Measurements from ENCODE around the gene SIGLEC7. TPM values are rescaled to one million over a fixed set of nuclear protein-coding genes. Genes with fewer than 3 reads are reported as not detected.

Gene SIGLEC7
- total and polyA plus RNA-seq, 7 donors, result 1.1 to 8.3 (median 2.5) TPM

- peaks cover 0 to 36% (median 5%) of the 10 kb centered on the region in 3 donors for H3K27me3 ChIP-seq
- no peak for DNase-seq
- no peaks in the 10 kb centered on the region for H3K4me1 ChIP-seq
- TF ChIP-seq CTCF (IDR thresholded peaks at IDR 0.05) (no peak), POLR2AphosphoS5 (IDR thresholded peaks at IDR 0.05) (no peak), EP300 (IDR thresholded peaks at IDR 0.05) (no peak), POLR2A (IDR thresholded peaks at IDR 0.05) (no peak)
- intact Hi-C loops (cut with DNase I), result no loop called here
- H3K27ac ChIP-seq, result no peak overlapping the region
- no peaks in the 10 kb centered on the region for H3K9me3 ChIP-seq
- H3K36me3 ChIP-seq, result no peaks in the 10 kb centered on the region
- H3K4me3 ChIP-seq, result no peak overlapping the region
- 74 to 89% methylated on average over 5 of the region's 5 CpGs for WGBS, 2 donors
These were observed 1.4 kb downstream of the SIGLEC7 start for GRCh38 chr19:51143486-51143885.

GRCh38 chr19:51144482-51145045 lies 2.5 kb downstream of the SIGLEC7 start:
- H3K4me1 ChIP-seq, result no peaks in the 10 kb centered on the region
- no peak for DNase-seq
- no peaks in the 10 kb centered on the region for H3K36me3 ChIP-seq
- H3K9me3 ChIP-seq, result no peaks in the 10 kb centered on the region
- intact Hi-C loops (cut with DNase I), result no loop called here
- H3K4me3 ChIP-seq, result no peak overlapping the region
- no peak for TF ChIP-seq POLR2AphosphoS5 (IDR thresholded peaks at IDR 0.05)
- no peak for TF ChIP-seq CTCF (IDR thresholded peaks at IDR 0.05)
- no peak for TF ChIP-seq EP300 (IDR thresholded peaks at IDR 0.05)
- no peak for TF ChIP-seq POLR2A (IDR thresholded peaks at IDR 0.05)
- 65 to 85% methylated on average over 11 of the region's 11 CpGs for WGBS, 2 donors
- H3K27ac ChIP-seq, result no peak overlapping the region
- peaks cover 0 to 30% (median 5%) of the 10 kb centered on the region in 3 donors for H3K27me3 ChIP-seq

DNA sequence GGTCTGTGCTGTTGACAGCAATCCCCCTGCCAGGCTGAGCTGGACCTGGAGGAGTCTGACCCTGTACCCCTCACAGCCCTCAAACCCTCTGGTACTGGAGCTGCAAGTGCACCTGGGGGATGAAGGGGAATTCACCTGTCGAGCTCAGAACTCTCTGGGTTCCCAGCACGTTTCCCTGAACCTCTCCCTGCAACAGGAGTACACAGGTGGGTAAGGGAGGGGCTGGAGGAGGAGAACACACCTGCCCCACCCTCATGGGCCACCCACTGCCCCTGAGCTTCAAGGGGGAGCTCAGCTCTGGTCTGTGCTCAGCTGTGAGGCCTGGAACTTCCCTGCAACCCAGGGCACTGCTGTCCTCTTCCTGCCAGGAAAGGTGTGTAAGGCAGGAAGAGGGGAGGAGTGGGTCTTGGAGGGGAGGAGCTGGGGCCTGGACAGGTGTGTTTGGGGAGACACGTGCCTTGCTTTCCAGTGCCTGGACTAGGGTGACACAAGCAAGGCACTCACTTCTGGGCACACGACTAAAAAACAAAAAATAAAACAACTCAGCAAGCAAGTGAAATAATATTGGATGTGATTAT lies 3.9 kb downstream of the SIGLEC7 start:
- DNase-seq, result no peak
- no peak overlapping the region for H3K27ac ChIP-seq
- peaks cover 0 to 22% (median 0%) of the 10 kb centered on the region in 3 donors for H3K27me3 ChIP-seq
- H3K4me3 ChIP-seq, result no peak overlapping the region
- no peaks in the 10 kb centered on the region for H3K9me3 ChIP-seq
- TF ChIP-seq POLR2AphosphoS5 (IDR thresholded peaks at IDR 0.05) (no peak), POLR2A (IDR thresholded peaks at IDR 0.05) (no peak), EP300 (IDR thresholded peaks at IDR 0.05) (no peak), CTCF (IDR thresholded peaks at IDR 0.05) (no peak)
- WGBS, 2 donors, result 39 to 72% methylated on average over 4 of the region's 4 CpGs
- intact Hi-C loops (cut with DNase I), result no loop called here
- no peaks in the 10 kb centered on the region for H3K36me3 ChIP-seq
- H3K4me1 ChIP-seq, result no peaks in the 10 kb centered on the region

DNA sequence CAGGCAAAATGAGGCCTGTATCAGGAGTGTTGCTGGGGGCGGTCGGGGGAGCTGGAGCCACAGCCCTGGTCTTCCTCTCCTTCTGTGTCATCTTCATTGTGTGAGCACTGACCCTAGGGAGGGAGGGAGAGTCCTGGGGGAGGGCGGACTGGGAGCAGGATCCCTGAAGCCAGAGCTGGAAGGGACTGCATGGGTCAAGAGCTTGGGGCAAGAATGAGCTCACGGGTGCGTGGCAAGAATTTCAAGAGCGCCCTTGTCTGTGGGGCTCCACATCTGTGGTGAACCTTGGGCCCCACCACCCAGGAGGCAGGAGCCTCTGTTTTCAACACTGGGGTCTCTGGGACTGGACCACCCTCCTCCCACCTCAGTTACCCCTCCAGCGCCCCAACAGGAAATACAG lies 4.7 kb downstream of the SIGLEC7 start:
- Histone ChIP-seq H3K4me3 (no peak overlapping the region), H3K9me3 (no peaks in the 10 kb centered on the region), H3K27me3 (peaks cover 0 to 18% (median 0%) of the 10 kb centered on the region in 3 donors), H3K4me1 (no peaks in the 10 kb centered on the region), H3K27ac (no peak overlapping the region), H3K36me3 (no peaks in the 10 kb centered on the region)
- no peak for DNase-seq
- WGBS, 2 donors, result 92 to 93% methylated on average over 7 of the region's 7 CpGs
- intact Hi-C loops (cut with DNase I), result no loop called here
- TF ChIP-seq CTCF (IDR thresholded peaks at IDR 0.05), result no peak
- TF ChIP-seq POLR2A (IDR thresholded peaks at IDR 0.05), result no peak
- TF ChIP-seq EP300 (IDR thresholded peaks at IDR 0.05), result no peak
- no peak for TF ChIP-seq POLR2AphosphoS5 (IDR thresholded peaks at IDR 0.05)
